ENCODE results near the gene SALL1. TPM values are rescaled to one million over a fixed set of nuclear protein-coding genes. Genes with fewer than 3 reads are reported as not detected.

The SALL1 gene
- polyA plus RNA-seq, 1 donor from 2014 or later: 0.22 TPM

- Histone ChIP-seq H3K9me2 (ENCODE audit: insufficient read depth, low read length) (no peaks in the 10 kb centered on the region), H3K9me3 (ENCODE audit: low read length) (no peaks in the 10 kb centered on the region), H3K36me3 (ENCODE audit: insufficient read depth, low read length) (no peaks in the 10 kb centered on the region), H3K27ac (ENCODE audit: low read length) (no peak overlapping the region), H3F3A (ENCODE audit: insufficient read depth, low read length, poor library complexity, severe bottlenecking) (no peaks in the 10 kb centered on the region), H3K4me2 (ENCODE audit: low read length) (no peak overlapping the region), H3K9ac (ENCODE audit: low read length) (no peak overlapping the region), H3K27me3 (ENCODE audit: insufficient read depth, low read depth, low read length) (peaks cover 63% of the 10 kb centered on the region), H2AFZ (ENCODE audit: low read depth, low read length) (no peak overlapping the region), H3K4me3 (ENCODE audit: low read length) (peak overlapping the region; percentile 45), H3K79me2 (replicated peaks; ENCODE audit: insufficient read depth, low read length) (no peaks in the 10 kb centered on the region), H4K20me1 (ENCODE audit: insufficient read depth) (no peaks in the 10 kb centered on the region)
- no peak for TF ChIP-seq CTCF (IDR thresholded peaks at IDR 0.05; ENCODE audit: poor library complexity, severe bottlenecking)
- no peak for TF ChIP-seq POLR2AphosphoS5 (IDR thresholded peaks at IDR 0.05)
- TF ChIP-seq REST (IDR thresholded peaks at IDR 0.05; ENCODE audit: borderline replicate concordance): no peak
- TF ChIP-seq SMC3 (conservative IDR thresholded peaks at IDR 0.05; ENCODE audit: poor library complexity): no peak
- TF ChIP-seq EZH2 (IDR thresholded peaks at IDR 0.05; ENCODE audit: borderline replicate concordance, insufficient read depth, low read length, poor library complexity, severe bottlenecking): no peak
- TF ChIP-seq MXI1 (conservative IDR thresholded peaks at IDR 0.05; ENCODE audit: poor library complexity, severe bottlenecking): no peak
- TF ChIP-seq TAF1 (IDR thresholded peaks at IDR 0.05; ENCODE audit: low read depth): no peak
- TF ChIP-seq RAD21 (conservative IDR thresholded peaks at IDR 0.05): no peak
- no peak for TF ChIP-seq EP300 (conservative IDR thresholded peaks at IDR 0.05; ENCODE audit: poor library complexity, severe bottlenecking)
Observed at GRCh38 chr16:51155820-51156806, 5.0 kb upstream of the SALL1 start.

- no peaks in the 10 kb centered on the region for H4K20me1 ChIP-seq (ENCODE audit: insufficient read depth)
- TF ChIP-seq REST (IDR thresholded peaks at IDR 0.05; ENCODE audit: borderline replicate concordance): no peak
- no peak for TF ChIP-seq RAD21 (conservative IDR thresholded peaks at IDR 0.05)
- peak; percentile 9 for TF ChIP-seq POLR2AphosphoS5 (IDR thresholded peaks at IDR 0.05)
- H3K4me2 ChIP-seq (ENCODE audit: low read length): no peak overlapping the region
- no peaks in the 10 kb centered on the region for H3F3A ChIP-seq (ENCODE audit: insufficient read depth, low read length, poor library complexity, severe bottlenecking)
- no peak overlapping the region for H3K27ac ChIP-seq (ENCODE audit: low read length)
- H3K9ac ChIP-seq (ENCODE audit: low read length): no peak overlapping the region
- no peaks in the 10 kb centered on the region for H3K9me3 ChIP-seq (ENCODE audit: low read length)
- no peak overlapping the region for H3K4me3 ChIP-seq (ENCODE audit: low read length)
- H2AFZ ChIP-seq (ENCODE audit: low read depth, low read length): no peak overlapping the region
- H3K27me3 ChIP-seq (ENCODE audit: insufficient read depth, low read depth, low read length): peaks cover 71% of the 10 kb centered on the region
- no peaks in the 10 kb centered on the region for H3K36me3 ChIP-seq (ENCODE audit: insufficient read depth, low read length)
- H3K9me2 ChIP-seq (ENCODE audit: insufficient read depth, low read length): no peaks in the 10 kb centered on the region
- H3K79me2 ChIP-seq (replicated peaks; ENCODE audit: insufficient read depth, low read length): peaks cover 8% of the 10 kb centered on the region
Observed at GRCh38 chr16:51155199-51155607, 4.1 kb upstream of the SALL1 start.

All from neural cell (in vitro differentiated cells).